Cerebellar cortex (tissue), 1 donor: ENCODE results near the gene ZNF212.

Source experiments
- DNase-seq: peaks from one replicate; pipeline ENCODE4 v3.0.0-alpha.2; 2015; ENCODE audit warnings: low spot score

The ZNF212 gene

GRCh38 chr7:149239345-149240143, at the start of gene ZNF212:
Gene ZNF212, plus strand, starts transcription at chr7:149239651. Its CDS starts 128 bp downstream, at chr7:149239779.
- peak; percentile 91 for DNase-seq

- no peak for DNase-seq
Measured at GRCh38 chr7:149191851-149192250, 47.6 kb upstream of the ZNF212 start.

- DNase-seq, result no peak
Measured at GRCh38 chr7:149194799-149195179, 44.7 kb upstream of the ZNF212 start.

- peak; percentile 91 for DNase-seq
Measured at GRCh38 chr7:149195180-149196150, 44.0 kb upstream of the ZNF212 start, which contains the start of gene ZNF282. Gene ZNF282, plus strand, starts transcription at chr7:149195546. Its CDS starts 44 bp downstream, at chr7:149195590.

- no peak for DNase-seq
Measured at GRCh38 chr7:149196151-149196704, 43.2 kb upstream of the ZNF212 start.

GRCh38 chr7:149196705-149197171, 42.7 kb upstream of the ZNF212 start:
- DNase-seq, result no peak

- no peak for DNase-seq
Measured at GRCh38 chr7:149197675-149198074, 41.8 kb upstream of the ZNF212 start.

- no peak for DNase-seq
Measured at GRCh38 chr7:149198161-149198816, 41.2 kb upstream of the ZNF212 start.

GRCh38 chr7:149199234-149199995, 40.0 kb upstream of the ZNF212 start:
- no peak for DNase-seq

GRCh38 chr7:149202831-149203231, 36.6 kb upstream of the ZNF212 start:
- no peak for DNase-seq

GRCh38 chr7:149205690-149206381, 33.6 kb upstream of the ZNF212 start:
- no peak for DNase-seq

- DNase-seq, result no peak
Measured at GRCh38 chr7:149207324-149208035, 32.0 kb upstream of the ZNF212 start.

- DNase-seq, result peak; percentile 55
Measured at GRCh38 chr7:149209518-149210269, 29.8 kb upstream of the ZNF212 start.

- DNase-seq, result no peak
Measured at GRCh38 chr7:149210551-149210950, 28.9 kb upstream of the ZNF212 start.

- DNase-seq, result no peak
Measured at GRCh38 chr7:149214020-149214720, 25.3 kb upstream of the ZNF212 start.

GRCh38 chr7:149216402-149216801, 23.0 kb upstream of the ZNF212 start:
- no peak for DNase-seq

GRCh38 chr7:149217570-149217969, 21.9 kb upstream of the ZNF212 start:
- DNase-seq, result no peak
